DND-41 (cell line): ENCODE results near the gene CDRT15L2.
A peak's percentile ranks its signal among the peaks of the same experiment; 100 is the strongest.
"Not testable (repeated sequence)": the region's sequence is repeated elsewhere in the genome, so short reads cannot be mapped to it uniquely, and the experiment has no call there.

Experiments used
- ATAC-seq: fragments of 200-7000 bp; cut with Tn5 transposase; 3 replicates; pipeline ENCODE4 v1.9.1; 2021; ENCODE audit warnings: low read depth; ENCODE audit not compliant: insufficient read depth
- DNase-seq: peaks from one replicate; pipeline ENCODE4 v3.0.0-alpha.2; 2020
- H2AFZ ChIP-seq: 2 replicates; pipeline ENCODE4 v1.6.0; 2012; ENCODE audit warnings: low read depth, low read length
- H3K27ac ChIP-seq: 2 replicates; pipeline ENCODE4 v1.5.1; 2012; ENCODE audit warnings: low read length, inconsistent platforms
- H3K27me3 ChIP-seq: fragments of 200-600 bp; sonication (generic); 2 replicates; pipeline ENCODE4 v1.6.0; 2012; ENCODE audit warnings: low read length, mild to moderate bottlenecking, inconsistent platforms; ENCODE audit not compliant: insufficient read depth, poor library complexity
- H3K36me3 ChIP-seq: 2 replicates; pipeline ENCODE4 v1.5.1; 2012; ENCODE audit warnings: low read length, inconsistent platforms; ENCODE audit not compliant: insufficient read depth
- H3K4me1 ChIP-seq: 2 replicates; pipeline ENCODE4 v1.5.1; 2012; ENCODE audit warnings: mild to moderate bottlenecking, low read length; ENCODE audit not compliant: insufficient read depth
- H3K4me2 ChIP-seq: 2 replicates; pipeline ENCODE4 v1.6.0; 2012; ENCODE audit warnings: mild to moderate bottlenecking, moderate library complexity, low read length, inconsistent platforms; ENCODE audit not compliant: insufficient read depth
- H3K4me3 ChIP-seq, 2 experiments: fragments of 200-600 bp in 1 of 2; shearing (Covaris generic) in 1 of 2; 2 replicates each; pipeline ENCODE4 v1.5.1; 2012 to 2016; ENCODE audit warnings: inconsistent platforms in 2 of 2, low read length in 2 of 2, mild to moderate bottlenecking in 2 of 2, low read depth in 1 of 2, moderate library complexity in 1 of 2
- H3K79me2 ChIP-seq: 2 replicates; pipeline ENCODE4 v1.6.0; 2012; ENCODE audit warnings: low read length, inconsistent platforms; ENCODE audit not compliant: insufficient read depth
- H3K9ac ChIP-seq: 2 replicates; pipeline ENCODE4 v1.6.0; 2012; ENCODE audit warnings: low read depth, mild to moderate bottlenecking, inconsistent platforms, low read length, moderate library complexity
- H3K9me3 ChIP-seq: 2 replicates; pipeline ENCODE4 v1.5.1; 2012; ENCODE audit warnings: low read length, moderate library complexity, mild to moderate bottlenecking, inconsistent platforms; ENCODE audit not compliant: insufficient read depth, severe bottlenecking
- H4K20me1 ChIP-seq: 2 replicates; pipeline ENCODE4 v1.6.0; 2012; ENCODE audit warnings: low read length; ENCODE audit not compliant: insufficient read depth

The CDRT15L2 gene

GRCh38 chr17:20541853-20542546 lies 37.5 kb upstream of the CDRT15L2 start:
- H3K9ac ChIP-seq, H3K27me3 ChIP-seq, H4K20me1 ChIP-seq, DNase-seq, H3K4me1 ChIP-seq, H3K27ac ChIP-seq, H3K79me2 ChIP-seq, H3K4me3 ChIP-seq, H2AFZ ChIP-seq, H3K36me3 ChIP-seq, H3K9me3 ChIP-seq, H3K4me2 ChIP-seq: not testable (repeated sequence)
- 0 out of 3 replicates have a peak, but pooled peaks have one; percentile 31 for ATAC-seq

- H4K20me1 ChIP-seq, H2AFZ ChIP-seq, DNase-seq, H3K9me3 ChIP-seq, H3K9ac ChIP-seq, H3K27me3 ChIP-seq, H3K36me3 ChIP-seq, H3K79me2 ChIP-seq, H3K4me1 ChIP-seq, H3K4me3 ChIP-seq, H3K4me2 ChIP-seq, H3K27ac ChIP-seq, ATAC-seq: not testable (repeated sequence)
Measured at GRCh38 chr17:20547923-20548322, 31.6 kb upstream of the CDRT15L2 start.

GRCh38 chr17:20552920-20553319 lies 26.6 kb upstream of the CDRT15L2 start:
- H3K9me3 ChIP-seq, H3K27ac ChIP-seq, H3K27me3 ChIP-seq, H2AFZ ChIP-seq, ATAC-seq, H3K4me1 ChIP-seq, H3K4me3 ChIP-seq, H3K4me2 ChIP-seq, DNase-seq, H3K9ac ChIP-seq, H4K20me1 ChIP-seq, H3K36me3 ChIP-seq, H3K79me2 ChIP-seq: not testable (repeated sequence)

GRCh38 chr17:20554728-20555127 lies 24.8 kb upstream of the CDRT15L2 start:
- not testable (repeated sequence) for H3K9ac ChIP-seq, DNase-seq, H3K27ac ChIP-seq, H3K79me2 ChIP-seq, H2AFZ ChIP-seq, H3K36me3 ChIP-seq, H3K4me1 ChIP-seq, H3K9me3 ChIP-seq, ATAC-seq, H3K4me3 ChIP-seq, H3K27me3 ChIP-seq, H3K4me2 ChIP-seq, H4K20me1 ChIP-seq

GRCh38 chr17:20555135-20556010 lies 24.2 kb upstream of the CDRT15L2 start:
- DNase-seq, H3K4me2 ChIP-seq, H3K27ac ChIP-seq, H3K9me3 ChIP-seq, H4K20me1 ChIP-seq, H3K4me3 ChIP-seq, H3K36me3 ChIP-seq, ATAC-seq, H3K27me3 ChIP-seq, H2AFZ ChIP-seq, H3K79me2 ChIP-seq, H3K4me1 ChIP-seq, H3K9ac ChIP-seq: not testable (repeated sequence)

- H3K4me2 ChIP-seq, H3K4me1 ChIP-seq, H3K36me3 ChIP-seq, H2AFZ ChIP-seq, H4K20me1 ChIP-seq, H3K27ac ChIP-seq, H3K9me3 ChIP-seq, H3K27me3 ChIP-seq, H3K9ac ChIP-seq, ATAC-seq, H3K79me2 ChIP-seq, H3K4me3 ChIP-seq, DNase-seq: not testable (repeated sequence)
Measured at GRCh38 chr17:20558096-20558495, 21.4 kb upstream of the CDRT15L2 start.

- H3K27ac ChIP-seq, H3K4me2 ChIP-seq, H3K27me3 ChIP-seq, DNase-seq, H2AFZ ChIP-seq, H3K9me3 ChIP-seq, H3K4me3 ChIP-seq, H3K4me1 ChIP-seq, H3K79me2 ChIP-seq, H3K9ac ChIP-seq, H4K20me1 ChIP-seq, ATAC-seq, H3K36me3 ChIP-seq: not testable (repeated sequence)
Measured at GRCh38 chr17:20559018-20559417, 20.5 kb upstream of the CDRT15L2 start.
